Endothelial cell of umbilical vein (primary cell): ENCODE data around the gene ZNF75A.

Experiments used
- CTCF ChIP-seq, 2 donors: IDR thresholded peaks; 1 replicate in 1 of 2; 2 replicates in 1 of 2; pipeline ENCODE4 v1.5.1; 2011; ENCODE audit warnings: low read length in 2 of 2, mild to moderate bottlenecking in 2 of 2, moderate library complexity in 2 of 2, control low read depth in 1 of 2, inconsistent platforms in 1 of 2, low read depth in 1 of 2; ENCODE audit not compliant: insufficient read depth in 1 of 2; ENCODE audit errors: extremely low read depth in 1 of 2
- EZH2 ChIP-seq: IDR thresholded peaks from 2 replicates; pipeline ENCODE4 v1.6.1; 2012; ENCODE audit warnings: borderline replicate concordance, low read depth, mild to moderate bottlenecking, moderate library complexity, low read length, inconsistent platforms; ENCODE audit not compliant: severe bottlenecking
- FOS ChIP-seq: IDR thresholded peaks from 2 replicates; pipeline ENCODE4 v1.6.1; 2011; ENCODE audit warnings: mild to moderate bottlenecking, low read length, moderate library complexity, borderline replicate concordance; ENCODE audit not compliant: insufficient read depth
- JUN ChIP-seq: IDR thresholded peaks from 2 replicates; pipeline ENCODE4 v1.6.1; 2011; ENCODE audit warnings: borderline replicate concordance, low read depth; ENCODE audit not compliant: insufficient read length, insufficient read depth
- MYC ChIP-seq: IDR thresholded peaks from one replicate; pipeline ENCODE4 v1.6.1; 2011; ENCODE audit warnings: mild to moderate bottlenecking, low read depth, low read length
- POLR2A ChIP-seq: IDR thresholded peaks from 2 replicates; pipeline ENCODE4 v1.6.1; 2012; ENCODE audit warnings: low read depth, mild to moderate bottlenecking, control low read depth, low read length
- POLR2AphosphoS5 ChIP-seq: IDR thresholded peaks from 2 replicates; pipeline ENCODE4 v1.6.1; 2012; ENCODE audit warnings: low read depth, mild to moderate bottlenecking, control low read depth, low read length, moderate library complexity; ENCODE audit not compliant: insufficient read depth
- TF ChIP-seq, protein P1 (sequence below): IDR thresholded peaks from 2 replicates; pipeline ENCODE4 v1.6.1; 2011; ENCODE audit not compliant: insufficient read depth, insufficient read length

DNA sequence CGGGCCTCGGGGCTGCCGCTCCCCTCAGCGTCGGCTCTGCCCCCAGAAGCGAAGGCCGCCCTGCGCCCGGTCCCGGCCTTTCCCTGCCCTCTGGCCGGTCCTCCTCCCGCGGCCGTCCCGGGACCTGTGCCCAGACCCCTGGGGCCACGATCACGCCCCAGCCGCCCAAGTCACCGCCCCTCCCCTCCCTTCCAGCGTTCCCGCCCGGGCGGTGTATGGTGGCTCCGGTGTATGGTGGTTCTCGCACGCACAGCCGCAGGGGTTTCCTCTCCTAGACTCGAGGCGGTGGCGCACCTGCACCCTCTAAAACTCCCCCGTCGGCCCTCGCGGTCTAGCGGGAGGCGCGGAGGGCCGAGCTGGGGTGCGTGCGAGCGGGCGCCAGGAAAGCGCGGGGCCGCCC, 10.1 kb upstream of the ZNF75A start:
- TF ChIP-seq CTCF (IDR thresholded peaks at IDR 0.05; ENCODE audit: extremely low read depth in 1 of 2, insufficient read depth in 1 of 2, low read depth in 1 of 2, low read length in 2 of 2) = no peak
- TF ChIP-seq POLR2A = no peak
- TF ChIP-seq MYC = no peak
- TF ChIP-seq, protein P1, sequence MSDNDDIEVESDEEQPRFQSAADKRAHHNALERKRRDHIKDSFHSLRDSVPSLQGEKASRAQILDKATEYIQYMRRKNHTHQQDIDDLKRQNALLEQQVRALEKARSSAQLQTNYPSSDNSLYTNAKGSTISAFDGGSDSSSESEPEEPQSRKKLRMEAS = no peak
- no peak for TF ChIP-seq EZH2
- no peak for TF ChIP-seq FOS
- TF ChIP-seq POLR2AphosphoS5 = no peak
- no peak for TF ChIP-seq JUN
